Measurements from ENCODE around the gene MBD6. TPM values are rescaled to one million over a fixed set of nuclear protein-coding genes. Genes with fewer than 3 reads are reported as not detected.

Gene MBD6
- total and polyA plus RNA-seq, 2 of the 13 experiments (the other 11 are each of a cell fraction or from before 2014, with no cell fraction given): 4.1 to 5.9 TPM

DNA sequence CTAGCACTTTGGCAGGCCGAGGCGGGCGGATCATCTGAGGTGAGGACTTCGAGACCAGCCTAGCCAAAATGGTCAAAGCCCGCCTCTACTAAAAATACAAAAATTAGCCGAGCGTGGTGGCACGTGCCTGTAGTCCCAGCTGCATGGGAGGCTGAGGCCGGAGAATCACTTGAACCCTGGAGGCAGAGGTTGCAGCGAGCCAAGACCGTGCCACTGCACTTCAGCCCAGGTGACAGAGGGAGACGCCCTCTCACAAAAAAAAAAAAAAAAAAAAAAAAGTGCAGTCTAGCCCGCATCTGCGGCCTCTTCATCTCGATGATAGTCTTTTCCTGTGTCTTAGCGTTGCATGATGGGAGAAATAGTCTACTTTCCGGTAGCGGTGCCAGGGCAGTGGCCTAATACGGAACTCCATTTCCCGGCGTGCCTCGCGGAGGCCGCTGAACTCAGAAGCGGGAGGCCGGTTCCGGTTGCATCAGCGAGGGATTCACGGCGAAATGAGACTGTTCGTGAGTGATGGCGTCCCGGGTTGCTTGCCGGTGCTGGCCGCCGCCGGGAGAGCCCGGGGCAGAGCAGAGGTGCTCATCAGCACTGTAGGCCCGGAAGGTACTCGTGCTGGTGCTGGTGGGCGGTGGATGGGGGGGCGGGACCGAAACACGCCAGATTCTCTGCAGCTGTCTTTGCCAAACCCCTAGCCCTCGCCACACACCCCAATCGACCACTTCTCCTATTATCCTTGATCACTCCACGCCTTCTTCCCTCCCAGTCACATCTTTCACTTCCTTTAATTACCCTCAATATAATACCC is 34.8 kb upstream of the MBD6 start, which contains the start of gene MARS1 (continued):
- TF ChIP-seq, protein P1, sequence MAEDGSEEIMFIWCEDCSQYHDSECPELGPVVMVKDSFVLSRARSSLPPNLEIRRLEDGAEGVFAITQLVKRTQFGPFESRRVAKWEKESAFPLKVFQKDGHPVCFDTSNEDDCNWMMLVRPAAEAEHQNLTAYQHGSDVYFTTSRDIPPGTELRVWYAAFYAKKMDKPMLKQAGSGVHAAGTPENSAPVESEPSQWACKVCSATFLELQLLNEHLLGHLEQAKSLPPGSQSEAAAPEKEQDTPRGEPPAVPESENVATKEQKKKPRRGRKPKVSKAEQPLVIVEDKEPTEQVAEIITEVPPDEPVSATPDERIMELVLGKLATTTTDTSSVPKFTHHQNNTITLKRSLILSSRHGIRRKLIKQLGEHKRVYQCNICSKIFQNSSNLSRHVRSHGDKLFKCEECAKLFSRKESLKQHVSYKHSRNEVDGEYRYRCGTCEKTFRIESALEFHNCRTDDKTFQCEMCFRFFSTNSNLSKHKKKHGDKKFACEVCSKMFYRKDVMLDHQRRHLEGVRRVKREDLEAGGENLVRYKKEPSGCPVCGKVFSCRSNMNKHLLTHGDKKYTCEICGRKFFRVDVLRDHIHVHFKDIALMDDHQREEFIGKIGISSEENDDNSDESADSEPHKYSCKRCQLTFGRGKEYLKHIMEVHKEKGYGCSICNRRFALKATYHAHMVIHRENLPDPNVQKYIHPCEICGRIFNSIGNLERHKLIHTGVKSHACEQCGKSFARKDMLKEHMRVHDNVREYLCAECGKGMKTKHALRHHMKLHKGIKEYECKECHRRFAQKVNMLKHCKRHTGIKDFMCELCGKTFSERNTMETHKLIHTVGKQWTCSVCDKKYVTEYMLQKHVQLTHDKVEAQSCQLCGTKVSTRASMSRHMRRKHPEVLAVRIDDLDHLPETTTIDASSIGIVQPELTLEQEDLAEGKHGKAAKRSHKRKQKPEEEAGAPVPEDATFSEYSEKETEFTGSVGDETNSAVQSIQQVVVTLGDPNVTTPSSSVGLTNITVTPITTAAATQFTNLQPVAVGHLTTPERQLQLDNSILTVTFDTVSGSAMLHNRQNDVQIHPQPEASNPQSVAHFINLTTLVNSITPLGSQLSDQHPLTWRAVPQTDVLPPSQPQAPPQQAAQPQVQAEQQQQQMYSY (CRISPR knock-in tag; IDR thresholded peaks at IDR 0.05): no peak; the same call in 1 of the 2 replicates
- no peak for TF ChIP-seq GRHL1 (CRISPR knock-in tag; conservative IDR thresholded peaks at IDR 0.05)
- TF ChIP-seq ARHGAP35 (CRISPR knock-in tag; IDR thresholded peaks at IDR 0.05; ENCODE audit: borderline replicate concordance): no peak
- TF ChIP-seq ZNF543 (CRISPR knock-in tag; IDR thresholded peaks at IDR 0.05): no peak
- 0 out of 2 replicates have a peak, but pooled peaks have one; percentile 26 for TF ChIP-seq ZNF605 (CRISPR knock-in tag; IDR thresholded peaks at IDR 0.05)
- TF ChIP-seq KLF16 (CRISPR knock-in tag; IDR thresholded peaks at IDR 0.05): peak in 1 of 2 experiments; percentile 61; a peak in 1 of 4 replicates
- TF ChIP-seq KAT7 (CRISPR knock-in tag; IDR thresholded peaks at IDR 0.05; ENCODE audit: borderline replicate concordance): no peak; the same call in 1 of the 2 replicates
- TF ChIP-seq SKI (IDR thresholded peaks at IDR 0.05; ENCODE audit: partially characterized antibody): no peak
- TF ChIP-seq ZNF670 (CRISPR knock-in tag; IDR thresholded peaks at IDR 0.05; ENCODE audit: borderline replicate concordance): 0 out of 2 replicates have a peak, but pooled peaks have one; percentile 36
- TF ChIP-seq CBFB (CRISPR knock-in tag; IDR thresholded peaks at IDR 0.05): 0 out of 2 replicates have a peak, but pooled peaks have one; percentile 29
- no peak for TF ChIP-seq ZNF616 (CRISPR knock-in tag; IDR thresholded peaks at IDR 0.05; ENCODE audit: low read depth)
- 0 out of 2 replicates have a peak, but pooled peaks have one; percentile 39 for TF ChIP-seq MIER3 (CRISPR knock-in tag; IDR thresholded peaks at IDR 0.05; ENCODE audit: borderline replicate concordance)
- no peak for TF ChIP-seq DPF2 (CRISPR knock-in tag; IDR thresholded peaks at IDR 0.05; ENCODE audit: borderline replicate concordance, low read depth)
- no peak for TF ChIP-seq IKZF1 (IDR thresholded peaks at IDR 0.05)
- TF ChIP-seq, protein P2, sequence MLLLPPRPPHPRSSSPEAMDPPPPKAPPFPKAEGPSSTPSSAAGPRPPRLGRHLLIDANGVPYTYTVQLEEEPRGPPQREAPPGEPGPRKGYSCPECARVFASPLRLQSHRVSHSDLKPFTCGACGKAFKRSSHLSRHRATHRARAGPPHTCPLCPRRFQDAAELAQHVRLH (CRISPR knock-in tag; IDR thresholded peaks at IDR 0.05; ENCODE audit: borderline replicate concordance, low read depth): 0 out of 2 replicates have a peak, but pooled peaks have one; percentile 32
- no peak for TF ChIP-seq ATF7 (IDR thresholded peaks at IDR 0.05)
- peak; percentile 32; the same call in 1 of the 2 replicates for TF ChIP-seq ATF7 (CRISPR knock-in tag; IDR thresholded peaks at IDR 0.05)
- TF ChIP-seq POLR2G (IDR thresholded peaks at IDR 0.05; ENCODE audit: low read depth, low read length): peak; percentile 90
- no peak for TF ChIP-seq ZNF12 (CRISPR knock-in tag; IDR thresholded peaks at IDR 0.05)
- TF ChIP-seq IKZF4 (CRISPR knock-in tag; IDR thresholded peaks at IDR 0.05; ENCODE audit: borderline replicate concordance, low read depth, not compliant biosample characterization): no peak
- 0 out of 2 replicates have a peak, but pooled peaks have one; percentile 32 for TF ChIP-seq RNF219 (CRISPR knock-in tag; IDR thresholded peaks at IDR 0.05)

All from HepG2 (cell line).